GM19452 (cell line): ENCODE results near the gene RPS3.
A peak's percentile ranks its signal among the peaks of the same experiment; 100 is the strongest.

ENCODE experiments used
- ATAC-seq: cut with Tn5 transposase; IDR thresholded peaks from one replicate; pipeline ENCODE4 v1.9.1; 2021; ENCODE audit not compliant: unreplicated experiment

Gene RPS3

DNA sequence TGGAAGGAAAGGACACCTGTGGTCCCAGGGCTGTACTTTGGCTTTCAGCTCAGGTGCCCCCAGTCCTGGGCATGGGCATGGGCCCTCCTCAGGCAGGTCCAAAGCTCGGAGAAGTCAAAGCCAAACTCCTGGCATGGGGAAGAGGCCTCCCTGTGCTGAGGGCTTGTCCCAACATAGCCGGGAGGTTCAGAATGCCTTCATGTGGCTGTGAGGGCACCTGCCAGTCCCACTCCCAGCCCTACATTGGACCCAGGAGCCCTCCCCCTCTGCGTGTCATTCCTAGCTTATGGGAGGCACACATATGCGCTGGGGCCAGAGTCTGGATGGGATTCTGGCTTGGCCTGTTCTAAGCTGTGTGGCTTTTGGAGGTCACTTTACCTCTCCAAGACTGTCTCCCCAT is 34.7 kb downstream of the RPS3 start:
- ATAC-seq = no peak

DNA sequence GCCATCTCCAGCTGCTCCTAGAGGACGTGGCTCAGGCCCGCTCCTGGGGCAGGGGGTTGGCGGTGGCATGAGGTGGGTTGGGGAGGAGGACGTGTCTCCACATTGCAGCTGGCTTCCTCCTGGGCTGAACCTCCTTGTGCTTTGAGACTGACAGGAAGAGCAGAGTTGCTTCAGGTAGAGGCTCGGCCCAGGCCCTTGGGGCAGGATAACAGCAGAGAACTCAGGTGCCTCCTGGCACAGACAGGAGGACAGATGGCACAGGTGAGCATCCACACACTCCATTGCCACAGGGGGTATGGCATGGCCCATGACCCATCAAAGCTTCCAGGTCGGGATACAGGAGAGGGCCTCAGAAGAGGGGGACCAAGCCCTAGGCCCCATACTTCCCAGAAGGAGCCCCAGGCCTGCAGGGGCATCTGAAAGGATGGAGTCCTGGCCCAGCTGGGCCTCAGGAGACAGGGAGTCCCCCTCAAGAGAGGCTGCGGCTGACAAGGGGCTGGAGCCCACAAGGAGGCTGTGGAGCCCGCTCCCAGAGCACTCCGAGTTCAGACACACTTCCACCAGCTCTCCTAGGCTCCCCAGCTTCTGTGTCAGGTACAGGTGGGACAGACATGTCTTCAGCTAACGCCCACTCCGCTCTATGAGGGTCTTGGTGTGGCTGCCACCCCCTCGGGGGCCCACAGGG is 35.7 kb downstream of the RPS3 start:
- no peak for ATAC-seq

DNA sequence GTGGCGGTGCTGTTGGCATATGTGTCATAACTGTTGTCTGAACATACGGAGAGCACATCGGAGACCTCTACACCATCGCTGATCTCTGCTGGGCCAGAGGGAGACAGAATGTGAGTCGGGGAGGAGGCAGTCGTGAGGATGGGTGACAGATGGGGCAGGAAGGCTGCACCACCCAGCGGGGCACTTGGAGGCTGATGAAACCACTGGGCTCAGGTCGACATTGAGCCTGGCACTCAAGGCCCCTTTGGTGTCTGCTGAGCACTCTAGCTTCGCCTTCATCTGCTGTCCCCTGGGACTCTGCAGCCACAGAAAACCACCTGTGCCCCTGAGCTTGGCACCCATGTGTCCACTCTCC is 36.2 kb downstream of the RPS3 start:
- ATAC-seq = no peak

DNA sequence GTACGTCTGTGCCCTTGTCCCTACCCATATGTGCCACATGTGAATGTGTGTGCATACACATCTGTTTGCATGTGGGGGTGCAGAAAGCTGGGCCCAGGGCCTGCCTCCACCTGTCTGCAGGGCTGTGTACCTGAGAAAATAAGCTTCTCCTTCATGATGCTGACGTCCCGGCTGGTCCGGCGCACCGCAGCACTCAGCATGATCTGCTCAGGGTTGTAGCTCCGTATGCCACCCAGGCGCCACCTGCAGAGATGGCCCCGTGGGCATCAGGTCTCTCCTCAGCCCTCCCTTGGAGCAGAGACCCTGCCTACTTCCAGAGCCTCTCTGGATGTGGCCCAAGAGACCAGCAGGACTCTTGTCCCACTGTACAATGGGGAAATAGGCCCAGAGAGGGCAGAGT is 37.5 kb downstream of the RPS3 start:
- no peak for ATAC-seq

DNA sequence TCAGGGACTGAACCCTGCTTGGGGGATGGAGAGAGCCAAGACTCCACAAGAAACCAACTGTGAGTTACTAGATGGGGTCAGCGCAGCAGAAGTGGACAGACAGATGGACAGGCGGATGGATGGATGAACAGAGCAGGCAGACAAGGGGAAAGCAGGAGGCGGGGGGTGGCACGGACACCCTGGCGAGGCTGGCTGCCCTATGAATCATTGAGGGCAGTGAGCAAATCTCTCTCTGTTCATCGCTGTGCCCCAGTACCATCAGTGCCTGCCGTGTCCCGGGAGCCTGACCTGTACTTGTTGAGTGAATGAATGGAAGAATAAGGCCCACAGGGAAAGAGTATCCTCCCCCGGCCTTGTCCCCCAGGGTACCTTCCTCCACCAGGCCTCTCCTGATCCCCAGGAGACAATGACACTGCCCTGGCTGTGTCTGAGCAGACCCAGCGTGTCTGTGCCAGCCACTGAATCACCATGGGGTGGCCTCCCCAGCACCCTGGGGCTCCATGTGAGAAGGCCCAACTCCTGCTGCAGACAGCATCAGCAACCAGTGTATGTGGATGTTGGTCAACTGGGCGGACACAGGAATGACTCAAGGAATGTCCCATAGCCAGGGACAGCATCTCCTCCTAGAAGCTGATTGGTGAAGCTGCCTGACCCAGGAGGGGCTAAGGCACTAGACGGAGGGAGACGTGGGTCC is 38.8 kb downstream of the RPS3 start:
- no peak for ATAC-seq

DNA sequence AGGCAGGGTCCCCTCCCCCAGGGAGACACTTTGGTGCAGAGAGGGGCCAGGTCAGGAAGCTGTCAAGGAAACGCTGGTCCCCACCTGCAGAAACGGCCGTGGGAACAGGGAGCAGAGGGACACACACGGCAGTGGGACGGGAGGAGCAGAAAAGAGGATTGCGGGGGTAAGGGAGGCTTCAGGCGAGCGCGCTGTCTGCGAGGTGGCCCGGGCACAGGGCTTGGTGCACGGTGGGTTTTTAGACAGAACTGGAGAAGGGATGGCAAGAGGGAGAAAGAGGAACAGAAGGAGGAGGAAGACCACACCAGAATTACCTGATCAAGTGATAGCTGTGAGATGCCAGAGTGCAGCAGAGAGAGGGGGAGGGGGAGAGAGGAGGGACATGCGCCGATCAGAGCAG is 39.7 kb downstream of the RPS3 start:
- ATAC-seq = no peak

DNA sequence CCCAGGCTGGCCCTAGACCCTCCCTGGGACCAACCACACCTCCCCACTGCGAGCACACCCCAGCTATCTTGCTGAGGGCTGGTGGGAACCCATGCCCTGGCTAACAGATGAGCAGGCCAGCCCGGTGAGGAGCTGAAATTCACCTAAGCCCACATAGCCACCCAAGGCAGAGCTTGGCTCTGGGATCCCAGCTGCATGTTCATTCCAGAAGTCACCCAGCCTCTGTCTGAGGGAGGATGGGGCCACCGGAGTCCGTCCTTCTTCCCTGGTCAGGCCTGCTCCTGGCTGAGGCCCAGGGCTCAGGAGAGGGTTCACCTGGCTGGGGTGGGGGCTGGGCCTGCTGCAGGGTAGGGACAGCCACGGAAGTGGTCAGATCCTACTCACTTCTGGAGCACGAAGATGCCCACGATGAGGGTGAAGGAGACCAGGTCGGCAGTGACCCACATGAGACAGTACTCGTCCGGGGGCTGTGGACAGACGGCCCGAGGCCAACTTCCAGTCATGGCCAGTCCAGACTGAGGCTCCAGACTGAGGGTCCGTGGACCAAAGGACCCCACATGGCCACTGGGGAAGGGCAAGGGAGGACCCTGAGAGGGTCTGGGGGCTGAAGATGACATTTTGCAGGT is 40.3 kb downstream of the RPS3 start:
- ATAC-seq = no peak

DNA sequence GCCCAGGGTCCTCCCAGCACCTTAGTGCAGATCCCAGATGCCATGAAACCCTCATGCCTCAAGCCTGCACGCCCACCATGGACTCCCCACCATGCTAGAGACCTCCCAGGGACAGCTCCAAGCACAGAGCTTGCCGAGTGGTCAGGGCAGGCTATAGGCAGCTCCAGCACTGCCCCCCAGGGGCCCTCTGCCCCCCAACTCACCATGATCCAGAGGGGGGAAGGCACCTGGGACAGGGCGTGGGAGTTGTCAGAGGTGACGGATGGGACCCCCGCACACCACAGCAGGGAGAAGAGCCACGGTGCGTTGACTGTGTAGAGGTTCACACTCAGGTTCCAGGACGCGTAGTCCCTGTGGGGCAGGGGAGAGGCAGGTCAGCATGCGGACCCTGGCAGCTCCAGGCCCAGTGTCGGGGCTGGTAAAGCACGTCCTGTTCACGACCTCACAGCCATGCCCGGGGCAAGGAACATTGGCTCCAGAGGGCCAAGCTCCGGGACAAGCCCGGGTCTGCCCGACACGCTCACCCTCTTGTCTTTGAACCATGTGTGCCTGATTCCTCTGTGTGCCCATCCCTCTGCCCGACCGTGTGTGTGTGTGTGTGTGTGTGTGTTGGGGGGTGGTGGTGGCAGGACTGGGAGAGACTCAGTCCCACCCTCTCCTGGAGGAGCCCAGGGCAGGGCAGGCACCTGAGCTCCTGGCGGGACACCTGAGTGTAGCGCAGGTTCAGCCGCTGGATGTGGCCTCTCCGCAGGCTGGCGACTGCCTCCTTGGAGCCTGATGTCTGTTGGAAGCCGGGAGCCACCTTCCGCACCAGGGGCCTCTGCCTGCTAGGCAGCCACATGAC is 41.9 kb downstream of the RPS3 start:
- ATAC-seq = no peak

DNA sequence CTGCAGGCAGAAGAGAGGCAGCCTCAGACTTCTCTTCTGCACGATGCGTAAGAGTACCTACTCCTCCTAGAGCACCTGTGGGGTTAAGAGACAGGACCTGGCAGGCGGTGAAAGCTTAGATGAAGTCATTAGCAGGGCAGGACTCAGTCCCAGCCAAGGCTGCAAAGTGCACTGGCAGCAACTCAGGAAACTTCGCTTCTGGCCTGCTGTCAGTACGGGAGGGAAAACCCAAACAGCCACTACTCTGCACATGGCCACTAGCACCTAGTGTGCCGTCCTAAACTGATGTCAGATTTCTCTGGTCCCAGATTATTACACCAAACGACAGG is 42.5 kb downstream of the RPS3 start:
- ATAC-seq = no peak

DNA sequence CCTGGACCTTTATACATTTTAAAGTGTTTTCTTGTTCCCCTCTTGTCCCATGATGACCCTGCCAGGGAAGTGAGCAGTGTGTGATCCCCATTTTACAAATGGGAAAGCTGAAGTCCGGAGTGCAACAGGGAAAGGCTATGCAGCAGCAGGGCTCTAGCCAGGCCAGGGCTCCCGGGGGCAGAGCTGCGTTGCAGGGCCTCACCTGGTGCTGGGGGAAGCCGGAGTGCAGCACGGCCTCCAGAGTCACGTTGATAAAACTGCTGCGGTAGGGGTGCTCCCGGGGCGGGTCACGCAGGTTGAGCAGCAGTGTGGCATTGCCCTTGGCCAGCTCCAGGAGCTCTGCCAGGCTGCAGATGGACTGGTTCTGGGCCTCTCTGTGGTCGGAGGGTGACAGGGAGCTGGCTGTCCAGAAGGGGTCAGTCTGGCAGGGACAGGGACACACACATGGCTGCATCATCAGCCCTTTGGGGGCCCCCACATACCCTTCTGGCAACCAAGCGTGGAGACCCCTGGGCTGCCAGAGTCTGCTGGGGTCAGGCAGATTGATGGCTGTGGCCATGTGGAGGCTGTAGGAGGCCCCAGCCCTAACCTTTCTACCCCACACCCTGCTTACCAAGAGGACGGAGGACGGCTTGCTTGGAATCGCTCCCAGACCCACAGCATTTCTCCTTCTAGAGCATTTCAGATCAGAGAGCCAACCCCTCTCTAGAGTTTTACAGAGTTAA is 43.0 kb downstream of the RPS3 start:
- ATAC-seq = no peak

DNA sequence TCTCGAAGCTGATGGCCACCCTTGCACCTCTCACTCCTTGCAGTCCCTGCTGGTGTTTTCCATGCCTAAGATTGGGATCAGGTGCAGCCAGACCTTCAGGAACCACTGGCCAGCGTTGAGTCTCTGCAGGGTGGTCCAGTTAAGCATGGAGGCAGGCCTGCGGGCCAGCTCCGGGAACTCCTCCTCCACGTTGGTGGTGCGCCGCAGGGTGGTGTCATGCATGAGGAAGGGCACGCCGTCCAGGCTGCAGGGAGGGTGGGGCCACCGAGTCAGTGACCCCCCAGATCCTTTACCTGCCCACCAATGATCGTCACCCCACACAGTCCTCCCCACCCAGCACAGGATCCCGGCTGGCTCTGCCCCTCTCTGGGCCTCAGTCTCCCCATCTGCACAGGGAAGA is 43.7 kb downstream of the RPS3 start:
- no peak for ATAC-seq

DNA sequence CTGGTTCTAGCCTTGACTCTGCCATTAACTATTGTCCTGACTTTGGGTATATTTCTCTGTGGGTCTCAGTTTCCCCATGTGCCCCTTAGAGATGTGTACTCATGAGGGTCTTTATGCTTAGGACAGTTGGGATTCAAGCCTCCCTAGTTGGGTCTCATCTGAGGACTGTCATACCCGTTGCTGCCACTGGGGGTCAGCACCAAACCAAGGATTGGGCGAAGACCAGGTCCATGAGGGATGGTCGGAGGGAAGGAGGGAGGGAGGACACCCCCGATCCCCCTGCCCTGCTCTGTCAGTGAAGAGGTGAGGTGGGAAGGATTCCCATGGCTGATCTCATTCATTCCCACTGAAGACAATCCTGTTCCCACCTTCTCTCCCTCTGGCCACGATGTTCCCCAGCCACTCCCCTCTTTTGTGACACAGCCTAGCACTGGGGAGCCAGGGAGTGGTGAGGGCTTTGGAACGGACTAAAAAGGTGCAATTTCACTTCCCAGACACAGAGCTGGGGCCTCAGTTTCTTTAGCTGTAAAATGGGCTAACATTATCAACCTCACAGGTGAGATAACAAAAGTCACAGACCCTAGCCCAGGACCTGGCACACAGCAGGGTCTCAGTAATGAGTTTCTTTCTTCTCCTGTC is 46.1 kb downstream of the RPS3 start:
- ATAC-seq = peak; percentile 48

DNA sequence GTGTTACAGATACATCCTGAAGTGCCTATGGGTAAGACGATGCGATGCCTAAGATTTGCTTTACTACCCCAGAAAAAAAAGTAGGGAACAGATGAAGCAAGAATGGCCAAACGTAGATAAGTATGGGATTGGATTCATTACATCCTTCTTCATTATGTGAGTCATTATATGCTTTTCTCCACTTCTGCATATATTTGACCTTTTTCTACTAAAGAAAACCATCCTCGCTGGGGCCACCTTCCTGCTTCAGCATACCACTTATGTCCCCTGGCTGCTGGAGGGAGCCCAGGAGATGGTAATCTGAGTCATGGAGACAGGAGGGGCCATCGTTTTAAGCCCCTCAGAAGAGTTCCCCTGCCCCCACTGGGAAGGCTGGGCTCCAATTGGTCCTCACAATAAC is 48.1 kb downstream of the RPS3 start:
- no peak for ATAC-seq

DNA sequence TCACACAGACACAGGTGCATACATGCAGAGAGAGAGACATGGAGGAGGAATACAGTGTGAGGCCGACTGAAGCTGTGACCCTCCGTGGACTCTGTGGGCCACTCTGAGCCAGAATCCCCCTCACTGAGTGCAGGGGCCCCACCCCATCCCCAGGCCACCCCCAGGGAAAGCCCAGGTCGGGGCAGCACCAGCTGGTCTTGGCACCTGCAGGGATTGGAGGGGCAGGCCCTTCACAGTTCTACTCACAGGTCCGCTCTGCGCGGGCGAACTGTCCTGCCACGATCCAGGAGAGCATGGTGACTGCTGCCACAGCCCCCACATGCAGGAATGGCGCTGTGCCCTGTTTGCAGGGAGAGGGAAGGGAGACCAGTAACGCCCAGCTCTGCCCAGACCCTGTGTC is 50.0 kb downstream of the RPS3 start:
- ATAC-seq = no peak

DNA sequence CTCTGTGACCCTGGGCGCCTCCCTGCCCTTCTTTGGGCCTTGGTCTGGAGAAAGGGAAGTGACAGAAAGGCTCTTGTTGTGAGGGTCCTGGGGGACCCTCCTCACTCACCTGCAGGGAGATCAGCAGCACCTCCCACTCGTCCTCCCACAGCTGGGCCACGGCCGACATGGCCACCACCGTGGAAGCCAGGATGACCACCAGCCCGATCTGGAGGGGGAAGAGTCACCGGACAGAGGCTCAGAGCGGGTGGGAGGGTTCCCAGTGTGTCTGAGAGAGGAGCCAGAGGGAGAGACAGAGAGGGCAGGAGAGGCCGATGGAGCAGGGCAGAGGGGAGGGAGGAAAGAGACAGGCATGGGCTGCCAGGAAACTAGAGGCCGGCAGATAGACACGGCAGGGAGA is 50.5 kb downstream of the RPS3 start:
- no peak for ATAC-seq

DNA sequence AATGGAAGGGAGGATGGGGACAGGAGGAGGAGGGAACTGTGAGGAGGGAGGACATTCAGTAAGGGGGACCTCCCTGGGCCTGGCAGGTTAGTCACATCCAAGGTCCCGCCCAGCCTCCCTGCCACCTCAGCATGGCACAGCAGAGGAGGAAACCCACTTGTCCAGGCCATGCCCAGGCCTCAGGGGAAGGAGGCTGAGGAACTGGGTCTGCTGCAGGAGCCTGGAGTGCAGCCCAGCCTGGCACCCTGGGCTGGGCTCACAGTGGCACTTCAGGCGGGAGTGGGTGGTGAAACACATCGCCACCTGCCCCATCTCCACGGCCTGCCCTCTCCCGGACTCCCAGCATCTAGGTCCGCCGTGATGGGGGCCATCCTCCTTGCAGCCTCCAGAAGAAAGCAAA is 50.9 kb downstream of the RPS3 start:
- ATAC-seq = no peak

DNA sequence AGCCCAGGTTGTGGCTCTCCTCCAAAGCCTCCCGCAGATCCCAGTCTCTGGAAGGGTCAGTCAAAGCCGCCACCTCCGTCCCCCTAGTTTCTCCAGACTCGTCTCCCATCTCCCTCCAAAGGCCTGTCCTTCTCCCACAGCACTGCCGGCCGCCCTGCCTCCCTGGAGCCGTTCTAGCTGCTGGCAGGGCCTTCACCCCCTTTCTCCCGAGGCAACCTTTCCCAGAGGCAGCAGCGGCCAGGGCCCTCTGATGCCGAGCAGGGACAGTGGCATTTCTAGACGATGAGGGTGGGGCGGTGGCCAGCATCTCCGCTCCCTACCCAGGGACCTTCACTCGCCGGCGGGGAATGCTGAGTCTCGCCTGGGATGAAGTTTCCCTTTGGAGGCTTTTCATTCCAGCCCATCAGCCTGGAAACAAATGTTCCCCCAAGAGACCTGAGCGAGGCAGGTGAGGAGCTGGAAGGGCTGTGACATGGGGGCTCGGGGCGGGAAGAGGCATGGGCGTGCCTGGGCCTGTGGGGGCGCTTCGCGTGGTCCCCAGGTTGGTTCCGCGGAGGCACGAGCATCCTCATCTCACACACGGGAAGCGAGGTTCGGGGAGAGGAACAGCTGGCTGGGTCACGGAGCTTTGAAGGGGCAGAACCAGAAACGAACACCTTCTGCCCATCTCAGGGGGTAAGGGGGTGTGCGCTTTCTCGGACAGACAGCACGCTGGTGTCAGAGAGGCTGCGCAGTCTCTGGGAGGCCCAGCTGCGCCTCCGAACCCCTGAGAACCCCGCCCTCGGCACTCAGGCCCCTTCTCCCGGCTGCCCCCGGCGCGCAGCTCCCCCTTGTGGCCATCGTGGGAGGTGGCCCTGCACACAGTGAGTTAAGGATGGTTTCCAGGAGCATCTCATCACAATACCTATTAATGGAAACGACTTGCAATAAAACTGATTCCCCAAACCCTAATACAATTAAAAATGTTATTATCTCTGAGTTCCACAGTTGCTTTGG is 51.8 kb downstream of the RPS3 start:
- no peak for ATAC-seq

DNA sequence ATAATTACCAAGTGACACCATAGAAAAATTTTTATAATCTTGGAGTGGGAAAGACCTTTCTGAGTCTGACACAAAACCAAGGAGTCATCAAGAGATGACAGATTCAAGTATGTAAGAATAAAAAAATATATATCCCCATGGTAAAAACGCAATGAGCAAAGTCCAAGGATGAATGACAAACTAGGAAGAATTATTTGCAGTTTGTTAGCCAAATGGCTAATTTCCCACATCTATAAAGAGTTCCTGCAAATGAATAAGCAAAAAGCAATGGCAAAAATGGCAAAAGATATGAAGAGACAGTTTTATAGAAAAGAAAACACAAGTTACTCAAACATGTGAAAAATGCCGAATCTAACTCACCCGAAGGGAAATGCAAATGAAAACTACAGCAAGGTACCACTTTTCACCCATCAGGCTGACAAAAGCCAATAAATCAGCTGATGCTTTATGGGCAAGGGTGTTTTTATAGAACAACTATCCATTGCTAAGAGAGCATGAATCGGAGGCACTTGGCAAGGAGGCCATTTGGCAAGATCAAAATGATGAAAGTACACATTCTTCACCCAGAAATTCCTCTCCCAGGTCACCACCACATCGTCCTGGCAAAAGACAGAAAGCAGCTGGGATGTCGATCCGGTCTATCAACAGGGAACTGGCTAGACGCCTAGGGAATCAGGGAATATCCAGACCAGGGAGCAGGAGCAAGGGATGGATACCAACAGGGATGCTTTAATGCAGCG is 54.8 kb downstream of the RPS3 start:
- ATAC-seq = no peak

DNA sequence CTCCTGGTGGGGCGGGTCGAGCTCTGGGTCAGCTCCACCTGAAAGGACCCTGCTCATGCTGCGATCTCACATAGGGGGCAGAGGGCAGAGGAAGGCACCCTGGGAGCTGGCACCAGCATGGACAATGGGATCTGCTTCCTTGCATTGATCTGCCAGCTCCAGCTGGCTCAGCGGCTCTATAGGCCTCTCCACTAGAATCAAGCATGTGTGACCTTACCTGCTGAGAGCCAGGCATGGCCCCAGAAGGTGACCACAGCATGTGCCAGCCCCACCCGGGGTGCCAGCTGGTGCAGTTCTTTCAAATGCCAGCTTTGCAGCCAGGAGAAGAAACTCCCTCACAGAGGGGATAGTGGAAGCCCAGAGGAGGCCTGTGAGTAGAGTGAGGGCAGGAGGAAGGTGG is 55.7 kb downstream of the RPS3 start:
- ATAC-seq = no peak
